ENCODE measurements around the gene MYO7A.

Gene MYO7A

GRCh38 chr11:77127920-77128691, at the start of gene MYO7A:
Gene MYO7A, plus strand, starts transcription at chr11:77128246. Its CDS starts 2,389 bp downstream, at chr11:77130635.
- no peak for TF ChIP-seq GATA3 (IDR thresholded peaks at IDR 0.05; ENCODE audit: low read depth, low read length)
- TF ChIP-seq GATA2 (IDR thresholded peaks at IDR 0.05; ENCODE audit: low read depth, low read length): no peak

- TF ChIP-seq GATA3 (IDR thresholded peaks at IDR 0.05; ENCODE audit: low read depth, low read length) (no peak), GATA2 (IDR thresholded peaks at IDR 0.05; ENCODE audit: low read depth, low read length) (no peak)
Observed at GRCh38 chr11:77079666-77080065, 48.4 kb upstream of the MYO7A start.

- TF ChIP-seq GATA2 (IDR thresholded peaks at IDR 0.05; ENCODE audit: low read depth, low read length): no peak
- TF ChIP-seq GATA3 (IDR thresholded peaks at IDR 0.05; ENCODE audit: low read depth, low read length): no peak
Observed at GRCh38 chr11:77080643-77081210, 47.3 kb upstream of the MYO7A start.

- no peak for TF ChIP-seq GATA3 (IDR thresholded peaks at IDR 0.05; ENCODE audit: low read depth, low read length)
Observed at GRCh38 chr11:77081381-77081851, 46.6 kb upstream of the MYO7A start.

GRCh38 chr11:77081976-77082836, 45.8 kb upstream of the MYO7A start:
- no peak for TF ChIP-seq GATA2 (IDR thresholded peaks at IDR 0.05; ENCODE audit: low read depth, low read length)
- TF ChIP-seq GATA3 (IDR thresholded peaks at IDR 0.05; ENCODE audit: low read depth, low read length): no peak

DNA sequence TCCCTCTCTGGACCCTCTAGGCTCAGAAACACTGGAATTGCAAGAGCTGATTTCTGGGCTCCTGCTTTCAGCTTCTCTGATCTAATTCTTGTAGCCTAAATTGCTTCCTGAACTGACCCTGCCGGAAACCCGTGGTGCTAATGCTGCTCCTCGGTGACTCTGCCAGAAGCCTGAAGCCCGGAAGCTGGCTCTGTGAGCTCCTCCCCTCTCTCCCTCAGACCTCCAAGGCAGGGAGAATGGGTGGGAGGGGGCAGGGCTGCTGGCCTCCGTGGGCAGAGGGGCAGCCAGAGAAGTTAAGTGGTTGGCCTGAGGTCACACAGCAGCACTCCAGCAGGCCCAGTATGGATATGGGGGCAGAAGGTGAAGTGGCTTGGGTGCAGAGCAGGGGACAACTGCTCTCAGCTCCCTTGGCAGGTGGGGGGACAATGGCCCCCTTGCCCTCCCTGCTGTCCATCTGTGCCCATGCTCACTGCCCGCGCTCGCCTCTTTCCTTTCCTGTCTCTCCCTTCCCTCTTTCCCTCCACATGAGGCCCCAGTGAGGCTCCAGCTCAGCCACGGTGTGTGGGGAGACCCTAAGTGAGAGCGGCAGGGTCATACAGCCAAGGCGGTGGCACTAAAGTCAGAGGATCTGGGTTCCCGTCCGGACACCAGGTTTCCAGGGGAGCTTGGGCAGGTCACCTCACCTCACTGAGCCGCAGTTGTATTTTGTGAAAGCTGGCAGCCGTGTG, 45.0 kb upstream of the MYO7A start:
- TF ChIP-seq GATA2 (IDR thresholded peaks at IDR 0.05; ENCODE audit: low read depth, low read length): no peak
- no peak for TF ChIP-seq GATA3 (IDR thresholded peaks at IDR 0.05; ENCODE audit: low read depth, low read length)

- TF ChIP-seq GATA2 (IDR thresholded peaks at IDR 0.05; ENCODE audit: low read depth, low read length): no peak
- TF ChIP-seq GATA3 (IDR thresholded peaks at IDR 0.05; ENCODE audit: low read depth, low read length): no peak
Observed at GRCh38 chr11:77083566-77084245, 44.3 kb upstream of the MYO7A start.

- TF ChIP-seq GATA2 (IDR thresholded peaks at IDR 0.05; ENCODE audit: low read depth, low read length) (no peak), GATA3 (IDR thresholded peaks at IDR 0.05; ENCODE audit: low read depth, low read length) (no peak)
Observed at GRCh38 chr11:77084581-77085191, 43.4 kb upstream of the MYO7A start.

DNA sequence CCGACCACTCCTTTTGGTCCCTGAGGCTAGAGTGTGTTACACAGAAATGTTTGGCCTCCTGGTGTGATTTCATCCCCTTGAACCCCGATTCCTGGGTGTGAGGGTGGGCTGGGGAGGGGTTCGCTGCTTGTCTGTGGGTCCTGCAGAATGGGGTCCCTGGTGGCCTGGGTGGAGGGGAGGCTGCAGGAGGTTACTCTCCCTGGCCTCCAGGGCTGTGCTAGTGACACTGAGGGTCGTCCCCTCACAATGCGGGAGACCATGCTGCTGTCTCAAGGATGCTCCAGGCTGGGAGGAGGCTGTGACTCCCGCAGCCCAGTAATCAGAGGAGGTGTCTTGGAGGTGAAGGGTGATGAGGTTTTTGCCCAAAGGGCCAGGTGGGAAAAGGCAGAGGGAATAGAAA, 42.4 kb upstream of the MYO7A start:
- TF ChIP-seq GATA2 (IDR thresholded peaks at IDR 0.05; ENCODE audit: low read depth, low read length) (no peak), GATA3 (IDR thresholded peaks at IDR 0.05; ENCODE audit: low read depth, low read length) (no peak)

DNA sequence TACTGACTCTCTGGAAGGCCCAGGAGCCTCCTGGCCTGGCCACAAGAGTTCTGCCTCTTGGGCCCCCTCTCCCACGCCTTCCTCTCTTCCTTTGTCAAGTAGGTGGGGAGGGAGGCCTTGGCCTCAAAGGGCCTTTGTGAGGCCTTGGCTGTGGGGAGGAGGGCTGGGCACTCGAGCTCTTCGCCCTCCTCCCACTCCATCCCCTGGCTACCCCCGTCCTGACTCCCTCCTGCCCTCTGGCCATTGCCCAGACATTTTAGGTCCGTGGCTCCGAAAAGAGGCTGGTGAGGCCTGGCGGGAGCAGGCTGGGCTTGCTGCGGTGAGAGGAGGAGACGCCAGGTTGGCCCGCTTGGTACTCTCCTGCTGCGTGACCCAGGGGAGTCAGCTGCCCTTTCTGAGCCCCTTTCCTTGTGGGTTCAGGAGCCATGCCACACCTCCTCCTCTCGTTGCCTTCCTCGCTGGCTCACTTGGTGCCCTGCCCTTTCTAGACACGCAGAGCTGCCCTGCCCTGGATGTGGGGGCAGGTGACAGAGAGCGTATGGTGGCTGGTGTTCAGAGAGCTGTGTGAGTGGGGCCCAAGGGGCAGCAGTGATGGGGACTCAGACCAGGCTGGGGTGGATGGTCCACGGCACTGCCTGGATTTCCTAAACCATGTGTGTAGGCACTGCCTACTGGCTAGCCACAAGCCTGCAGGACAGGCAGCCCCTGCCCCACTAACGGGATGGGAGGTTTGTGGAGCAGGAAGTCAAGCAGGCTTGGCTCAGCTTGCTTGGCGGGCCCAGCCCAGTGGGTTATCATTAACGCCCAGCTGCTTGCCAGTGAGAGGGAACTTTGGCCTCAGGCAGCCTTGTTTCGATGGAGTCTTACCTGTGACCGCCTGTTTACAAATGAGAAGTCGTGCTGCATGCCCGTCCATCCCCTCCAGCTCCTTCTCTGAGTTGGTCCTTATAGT, 41.2 kb upstream of the MYO7A start:
- no peak for TF ChIP-seq GATA2 (IDR thresholded peaks at IDR 0.05; ENCODE audit: low read depth, low read length)

DNA sequence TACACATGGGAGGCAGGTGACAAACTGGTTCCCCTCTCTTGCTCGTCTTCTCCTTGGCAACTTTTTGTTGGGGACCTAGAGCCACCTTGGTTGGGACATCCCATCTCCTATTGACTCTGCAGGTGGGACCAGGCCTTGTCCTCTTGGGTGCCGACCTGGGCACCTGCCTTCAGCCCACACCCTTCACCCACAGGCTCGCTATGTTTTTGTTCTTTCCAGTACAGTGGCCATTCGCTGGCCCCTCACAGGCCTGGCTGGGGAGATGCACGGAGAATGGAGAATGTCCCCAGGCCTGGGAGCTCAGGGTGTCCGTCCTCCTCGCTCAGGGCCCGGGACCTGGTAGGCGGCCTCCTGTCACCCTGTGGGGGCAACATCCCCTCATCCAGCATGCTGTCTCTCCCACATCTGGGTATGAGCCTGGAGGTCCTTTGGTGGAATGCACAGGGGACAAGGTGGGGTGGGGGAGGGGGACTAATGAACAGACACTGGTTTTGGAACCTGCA, 40.3 kb upstream of the MYO7A start:
- TF ChIP-seq GATA3 (IDR thresholded peaks at IDR 0.05; ENCODE audit: low read depth, low read length) (no peak), GATA2 (IDR thresholded peaks at IDR 0.05; ENCODE audit: low read depth, low read length) (no peak)
